GM12878 (cell line): ENCODE data around the gene KIAA0825. TPM values are rescaled to one million over a fixed set of nuclear protein-coding genes. Genes with fewer than 3 reads are reported as not detected.

Experiments
- ATAC-seq: fragments of 200-7000 bp; cut with Tn5 transposase; 3 replicates; pipeline ENCODE4 v1.9.1; 2020; ENCODE audit warnings: mild to moderate bottlenecking, moderate library complexity
- BruUV-seq: library from RNA; stranded (reverse); fragments of 400-500 nt; replicated peaks from 2 replicates; lab custom pipeline; 2021; lab: Mats Ljungman, UMichigan
- CTCF ChIA-PET: fragments of 300-600 bp; sonication (Branson Sonifier 250); formaldehyde crosslinking; extraction: SDS; loops from one replicate; lab custom pipeline; 2021; ENCODE audit warnings: inconsistent platforms; lab: Yijun Ruan, JAX
- POLR2A ChIA-PET: fragments of 350-600 bp; formaldehyde crosslinking; extraction: SDS; loops from one replicate; lab custom pipeline; 2021; ENCODE audit warnings: inconsistent platforms; lab: Charles Lee
- RAD21 ChIA-PET: fragments of 300-600 bp; sonication (Branson Sonifier 250); formaldehyde crosslinking; loops from one replicate; lab custom pipeline; 2023; ENCODE audit warnings: antibody characterized with exemption; ENCODE audit not compliant: unreplicated experiment; lab: Charles Lee
- SMC1A ChIA-PET: fragments of 300-600 bp; sonication (Branson Sonifier 250); formaldehyde crosslinking; loops from one replicate; lab custom pipeline; 2023; ENCODE audit not compliant: unreplicated experiment, uncharacterized antibody; lab: Charles Lee
- DNase-seq: peaks from one replicate; pipeline ENCODE4 v3.0.0-alpha.2; 2011; ENCODE audit warnings: low read depth, low spot score
- FAIRE-seq: peaks from 3 replicates; lab custom pipeline; 2011; peaks lifted over from hg19 to GRCh38; lab: Jason Lieb, UNC
- H2AFZ ChIP-seq: 2 replicates; pipeline ENCODE4 v1.6.0; 2011; ENCODE audit warnings: low read depth, low read length, control low read depth; ENCODE audit not compliant: control insufficient read depth
- H3K27ac ChIP-seq: 2 replicates; pipeline ENCODE4 v1.5.1; 2011; ENCODE audit warnings: control low read depth; ENCODE audit not compliant: control insufficient read depth, insufficient read depth
- H3K27me3 ChIP-seq, 2 experiments: replicated peaks in 1 of 2; 2 replicates each; pipeline versions ENCODE4 v1.6.0 to v1.6.1; 2011; ENCODE audit warnings: low read length in 1 of 2; ENCODE audit not compliant: control insufficient read depth in 2 of 2, insufficient read depth in 2 of 2
- H3K36me3 ChIP-seq, 2 experiments: 2 replicates each; pipeline ENCODE4 v1.5.1; 2011; ENCODE audit warnings: low read length in 1 of 2; ENCODE audit not compliant: control insufficient read depth in 2 of 2, insufficient read depth in 2 of 2
- H3K4me1 ChIP-seq: 2 replicates; pipeline ENCODE4 v1.6.1; 2011; ENCODE audit warnings: mild to moderate bottlenecking, low read length, moderate library complexity, mixed read lengths; ENCODE audit not compliant: control insufficient read depth, insufficient read depth
- H3K4me2 ChIP-seq: 2 replicates; pipeline ENCODE4 v1.6.0; 2011; ENCODE audit warnings: control low read depth; ENCODE audit not compliant: control insufficient read depth, insufficient read depth
- H3K4me3 ChIP-seq: fragments of 200-600 bp; sonication (generic); 2 replicates; pipeline ENCODE4 v1.5.1; 2016
- H3K79me2 ChIP-seq: 2 replicates; pipeline ENCODE4 v1.6.0; 2011; ENCODE audit warnings: low read length; ENCODE audit not compliant: control insufficient read depth, insufficient read depth
- H3K9ac ChIP-seq: 2 replicates; pipeline ENCODE4 v1.8.0; 2011; ENCODE audit warnings: low read length, control low read depth, mixed read lengths; ENCODE audit not compliant: control insufficient read depth, insufficient read depth
- H3K9me3 ChIP-seq: replicated peaks from 3 replicates; pipeline ENCODE4 v1.5.1; 2011; ENCODE audit warnings: mild to moderate bottlenecking, low read length; ENCODE audit not compliant: control insufficient read depth, insufficient read depth
- H4K20me1 ChIP-seq: 2 replicates; pipeline ENCODE4 v1.6.0; 2011; ENCODE audit not compliant: control insufficient read depth, insufficient read depth
- CBX3 ChIP-seq: fragments of 200-600 bp; sonication (generic); IDR thresholded peaks from 2 replicates; pipeline ENCODE4 v1.6.1; 2016; ENCODE audit warnings: low read depth, borderline replicate concordance
- DPF2 ChIP-seq: fragments of 450-650 bp; IDR thresholded peaks from 2 replicates; pipeline ENCODE4 v1.6.1; 2017; ENCODE audit warnings: mild to moderate bottlenecking
- EGR1 ChIP-seq, 2 experiments: IDR thresholded peaks; 1 replicate in 1 of 2; 2 replicates in 1 of 2; pipeline ENCODE4 v1.6.1; 2011 to 2012; ENCODE audit warnings: low read depth in 2 of 2, low read length in 2 of 2, borderline replicate concordance in 1 of 2, mild to moderate bottlenecking in 1 of 2, moderate library complexity in 1 of 2
- MTA2 ChIP-seq: fragments of 450-650 bp; IDR thresholded peaks from 2 replicates; pipeline ENCODE4 v1.6.1; 2016; ENCODE audit warnings: low read depth, mild to moderate bottlenecking, moderate library complexity
- WGBS: methylation state at CpG from one replicate; pipeline ENCODE4 v1.1.6; 2016; ENCODE audit warnings: low lambda C conversion rate; ENCODE audit not compliant: insufficient replicate concordance, insufficient coverage; ENCODE audit errors: missing lambda C conversion rate; 5-methylcytosine and 5-hydroxymethylcytosine counted together
- in situ Hi-C: fragments of 300-500 bp; cut with MboI; formaldehyde crosslinking; loops from 9 replicates; pipeline ENCODE4 v1.14.3; 2018; ENCODE audit warnings: mixed read lengths
- intact Hi-C: fragments of 100-400 bp; cut with micrococcal nuclease; formaldehyde crosslinking; loops from one replicate; pipeline ENCODE4 v1.14.2; 2022; ENCODE audit not compliant: unreplicated experiment
- polyA plus RNA-seq, 11 experiments: library from polyadenylated mRNA; depleted of rRNA in 4 of 11; unstranded in 6 of 11; stranded (reverse) in 5 of 11; fragments of >200 nt; fragmentation: Nextera tagmentation in 4 of 11; fragmentation: Illumina TruSeq in 1 of 11; extraction: Ambion mirVana in 4 of 11; extraction: Trizol in 1 of 11; gene quantifications; 1 replicate in 1 of 11; 2 replicates in 10 of 11; pipeline versions ENCODE4 v1.2.1 to v1.2.3, GENCODE V29; 2011 to 2016; ENCODE audit warnings: inconsistent platforms in 2 of 11, missing spikeins in 2 of 11, low read depth in 1 of 11
- total RNA-seq, 4 experiments: library from RNA; depleted of rRNA in 3 of 4; stranded (reverse); fragments of >200 nt in 3 of 4; fragmentation: Illumina TruSeq in 1 of 4; extraction: Trizol in 1 of 4; gene quantifications; 2 replicates each; pipeline versions ENCODE4 v1.2.1 to v1.2.3, GENCODE V29; 2013 to 2021
- TF ChIP-seq, protein P1 (sequence below): fragments of 450-650 bp; IDR thresholded peaks from 2 replicates; pipeline ENCODE4 v1.6.1; 2017; ENCODE audit warnings: mild to moderate bottlenecking, moderate library complexity

Gene KIAA0825
- total and polyA plus RNA-seq, 10 of the 15 experiments (the other 5 are each of a cell fraction or from before 2014, with no cell fraction given) = 0.55 to 1.9 (median 1.5) TPM

DNA sequence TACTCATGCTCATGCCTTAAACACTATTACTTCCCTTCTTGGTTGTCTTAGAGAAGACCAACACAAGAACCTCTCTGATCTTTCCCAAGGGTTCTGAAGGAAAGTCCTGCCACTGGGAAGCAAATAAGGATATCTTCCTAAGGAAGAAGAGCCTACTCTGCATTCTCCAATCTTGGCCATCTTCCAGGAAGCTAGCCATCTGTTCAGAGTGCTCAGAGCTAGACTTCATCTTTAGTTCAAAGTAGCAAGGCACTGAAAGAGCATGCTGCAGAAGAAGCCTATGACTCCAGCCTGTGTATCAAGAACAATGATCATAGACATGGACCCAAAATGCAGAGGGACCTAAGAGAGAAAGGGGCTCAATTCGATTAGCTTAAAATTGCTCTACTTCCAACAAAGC lies 114.7 kb downstream of the KIAA0825 start:
- TF ChIP-seq, protein P1, sequence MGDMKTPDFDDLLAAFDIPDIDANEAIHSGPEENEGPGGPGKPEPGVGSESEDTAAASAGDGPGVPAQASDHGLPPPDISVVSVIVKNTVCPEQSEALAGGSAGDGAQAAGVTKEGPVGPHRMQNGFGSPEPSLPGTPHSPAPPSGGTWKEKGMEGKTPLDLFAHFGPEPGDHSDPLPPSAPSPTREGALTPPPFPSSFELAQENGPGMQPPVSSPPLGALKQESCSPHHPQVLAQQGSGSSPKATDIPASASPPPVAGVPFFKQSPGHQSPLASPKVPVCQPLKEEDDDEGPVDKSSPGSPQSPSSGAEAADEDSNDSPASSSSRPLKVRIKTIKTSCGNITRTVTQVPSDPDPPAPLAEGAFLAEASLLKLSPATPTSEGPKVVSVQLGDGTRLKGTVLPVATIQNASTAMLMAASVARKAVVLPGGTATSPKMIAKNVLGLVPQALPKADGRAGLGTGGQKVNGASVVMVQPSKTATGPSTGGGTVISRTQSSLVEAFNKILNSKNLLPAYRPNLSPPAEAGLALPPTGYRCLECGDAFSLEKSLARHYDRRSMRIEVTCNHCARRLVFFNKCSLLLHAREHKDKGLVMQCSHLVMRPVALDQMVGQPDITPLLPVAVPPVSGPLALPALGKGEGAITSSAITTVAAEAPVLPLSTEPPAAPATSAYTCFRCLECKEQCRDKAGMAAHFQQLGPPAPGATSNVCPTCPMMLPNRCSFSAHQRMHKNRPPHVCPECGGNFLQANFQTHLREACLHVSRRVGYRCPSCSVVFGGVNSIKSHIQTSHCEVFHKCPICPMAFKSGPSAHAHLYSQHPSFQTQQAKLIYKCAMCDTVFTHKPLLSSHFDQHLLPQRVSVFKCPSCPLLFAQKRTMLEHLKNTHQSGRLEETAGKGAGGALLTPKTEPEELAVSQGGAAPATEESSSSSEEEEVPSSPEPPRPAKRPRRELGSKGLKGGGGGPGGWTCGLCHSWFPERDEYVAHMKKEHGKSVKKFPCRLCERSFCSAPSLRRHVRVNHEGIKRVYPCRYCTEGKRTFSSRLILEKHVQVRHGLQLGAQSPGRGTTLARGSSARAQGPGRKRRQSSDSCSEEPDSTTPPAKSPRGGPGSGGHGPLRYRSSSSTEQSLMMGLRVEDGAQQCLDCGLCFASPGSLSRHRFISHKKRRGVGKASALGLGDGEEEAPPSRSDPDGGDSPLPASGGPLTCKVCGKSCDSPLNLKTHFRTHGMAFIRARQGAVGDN = no peak
- no peak for TF ChIP-seq MTA2
- no peak for TF ChIP-seq DPF2
- TF ChIP-seq EGR1 (IDR thresholded peaks at IDR 0.05; ENCODE audit: borderline replicate concordance in 1 of 2, low read depth in 2 of 2, low read length in 2 of 2) = no peak
- TF ChIP-seq CBX3 = no peak
- intact Hi-C loops (no loop called here), in situ Hi-C loops (no loop called here)
- no peak overlapping the region for H3K27ac ChIP-seq
- ATAC-seq = no peak
- no peak for DNase-seq
- no peaks in the 10 kb centered on the region for H4K20me1 ChIP-seq
- H3K4me1 ChIP-seq = no peaks in the 10 kb centered on the region
- no peak overlapping the region for H2AFZ ChIP-seq
- H3K27me3 ChIP-seq = no peaks in the 10 kb centered on the region
- ChIA-PET CTCF (no interaction called here), POLR2A (interaction anchor here (0.6 to 0.7 kb wide), 2 partner anchors 32 to 555 kb away, joined by 3 to 4 read pairs; no protein-coding TSS in a partner anchor), RAD21 (no interaction called here), SMC1A (interaction anchor here (0.8 to 1.2 kb wide), 2 partner anchors 10 to 272 kb away, joined by 3 to 4 read pairs; no protein-coding TSS in a partner anchor)
- WGBS = 23% methylated on average over 1 of the region's 1 CpG
- no peak for FAIRE-seq
- H3K36me3 ChIP-seq = no peaks in the 10 kb centered on the region
- no peak overlapping the region for H3K9ac ChIP-seq
- H3K4me3 ChIP-seq = no peak overlapping the region
- no peak overlapping the region for H3K4me2 ChIP-seq
- H3K9me3 ChIP-seq = no peaks in the 10 kb centered on the region
- no TSS peak for BruUV-seq
- no peaks in the 10 kb centered on the region for H3K79me2 ChIP-seq
